Right lobe of liver (tissue), 4 donors: ENCODE measurements around the gene TNFRSF11A.

Source experiments
- POLR2A ChIP-seq: fragments of 450-650 bp; IDR thresholded peaks from one replicate; pipeline ENCODE4 v1.6.1; 2017; ENCODE audit warnings: antibody characterized with exemption, mild to moderate bottlenecking
- TF ChIP-seq, protein P1 (sequence below), 4 donors: fragments of 200-600 bp in 3 of 4; fragments of 450-650 bp in 1 of 4; IDR thresholded peaks; one replicate each; pipeline versions ENCODE4 v1.5.1 to v1.8.0; 2016 to 2022; ENCODE audit warnings: antibody characterized with exemption in 4 of 4, mild to moderate bottlenecking in 2 of 4
- donor health status: DM: no; HTN: no; CAD: no.
- donor health status: DM: no; HTN: no; CAD: no.
- donor health status: DM: no; HTN: yes; CAD: no.

- no peak for TF ChIP-seq POLR2A
- TF ChIP-seq, protein P1, sequence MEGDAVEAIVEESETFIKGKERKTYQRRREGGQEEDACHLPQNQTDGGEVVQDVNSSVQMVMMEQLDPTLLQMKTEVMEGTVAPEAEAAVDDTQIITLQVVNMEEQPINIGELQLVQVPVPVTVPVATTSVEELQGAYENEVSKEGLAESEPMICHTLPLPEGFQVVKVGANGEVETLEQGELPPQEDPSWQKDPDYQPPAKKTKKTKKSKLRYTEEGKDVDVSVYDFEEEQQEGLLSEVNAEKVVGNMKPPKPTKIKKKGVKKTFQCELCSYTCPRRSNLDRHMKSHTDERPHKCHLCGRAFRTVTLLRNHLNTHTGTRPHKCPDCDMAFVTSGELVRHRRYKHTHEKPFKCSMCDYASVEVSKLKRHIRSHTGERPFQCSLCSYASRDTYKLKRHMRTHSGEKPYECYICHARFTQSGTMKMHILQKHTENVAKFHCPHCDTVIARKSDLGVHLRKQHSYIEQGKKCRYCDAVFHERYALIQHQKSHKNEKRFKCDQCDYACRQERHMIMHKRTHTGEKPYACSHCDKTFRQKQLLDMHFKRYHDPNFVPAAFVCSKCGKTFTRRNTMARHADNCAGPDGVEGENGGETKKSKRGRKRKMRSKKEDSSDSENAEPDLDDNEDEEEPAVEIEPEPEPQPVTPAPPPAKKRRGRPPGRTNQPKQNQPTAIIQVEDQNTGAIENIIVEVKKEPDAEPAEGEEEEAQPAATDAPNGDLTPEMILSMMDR (IDR thresholded peaks at IDR 0.05): no peak
Measured at GRCh38 chr18:62318228-62319180, 6.6 kb upstream of the TNFRSF11A start.
